H1 (cell line): ENCODE measurements around the gene ROBO2. TPM values are rescaled to one million over a fixed set of nuclear protein-coding genes. Genes with fewer than 3 reads are reported as not detected.

ENCODE experiments used
- CTCF ChIA-PET: fragments of 300-600 bp; sonication (Branson Sonifier 250); formaldehyde crosslinking; loops from one replicate; lab custom pipeline; 2021; ENCODE audit not compliant: partially characterized antibody; lab: Charles Lee
- POLR2A ChIA-PET: fragments of 300-600 bp; sonication (Branson Sonifier 250); formaldehyde crosslinking; loops from one replicate; lab custom pipeline; 2021; ENCODE audit warnings: inconsistent platforms; ENCODE audit not compliant: partially characterized antibody; lab: Charles Lee
- DNase-seq, 2 experiments: peaks; one replicate each; pipeline versions ENCODE4 v3.0.0 to v3.0.0-alpha.2; 2010 to 2022; ENCODE audit warnings: low spot score in 2 of 2, low read depth in 1 of 2, mixed read lengths in 1 of 2
- FAIRE-seq: peaks from 2 replicates; lab custom pipeline; 2011; peaks lifted over from hg19 to GRCh38; lab: Jason Lieb, UNC
- H2AFZ ChIP-seq: 2 replicates; pipeline ENCODE4 v1.8.1; 2012; ENCODE audit warnings: low read length, inconsistent platforms
- H2AK5ac ChIP-seq: 2 replicates; pipeline ENCODE4 v1.6.1; 2013; ENCODE audit warnings: low read depth, low read length
- H2BK120ac ChIP-seq: replicated peaks from 2 replicates; pipeline ENCODE3; 2013; ENCODE audit warnings: low read depth, low read length, inconsistent platforms
- H2BK12ac ChIP-seq: 2 replicates; pipeline ENCODE4 v1.6.1; 2013; ENCODE audit warnings: low read depth, low read length
- H2BK15ac ChIP-seq: 2 replicates; pipeline ENCODE4 v1.6.1; 2013; ENCODE audit warnings: low read length
- H2BK20ac ChIP-seq: 2 replicates; pipeline ENCODE4 v1.6.1; 2013; ENCODE audit warnings: low read length
- H2BK5ac ChIP-seq: 2 replicates; pipeline ENCODE4 v1.6.1; 2013; ENCODE audit warnings: low read depth, low read length
- H3K14ac ChIP-seq: 2 replicates; pipeline ENCODE4 v1.6.1; 2013; ENCODE audit warnings: inconsistent platforms; ENCODE audit not compliant: insufficient read length
- H3K18ac ChIP-seq: 2 replicates; pipeline ENCODE4 v1.6.1; 2013; ENCODE audit warnings: low read length; ENCODE audit errors: extremely low read depth
- H3K23ac ChIP-seq: 2 replicates; pipeline ENCODE4 v1.6.1; 2013; ENCODE audit warnings: inconsistent platforms; ENCODE audit not compliant: insufficient read length
- H3K23me2 ChIP-seq: 2 replicates; pipeline ENCODE4 v1.6.1; 2013; ENCODE audit warnings: low read depth, low read length
- H3K27ac ChIP-seq: 2 replicates; pipeline ENCODE4 v1.6.1; 2011; ENCODE audit warnings: low read depth, low read length, inconsistent platforms
- H3K27me3 ChIP-seq, 4 experiments: replicated peaks in 1 of 4; 1 replicate in 1 of 4; 2 replicates in 3 of 4; pipeline versions ENCODE4 v1.6.1 to v1.8.1; 2011 to 2013; ENCODE audit warnings: low read length in 3 of 4, mild to moderate bottlenecking in 3 of 4, inconsistent platforms in 2 of 4, mixed read lengths in 2 of 4, moderate library complexity in 1 of 4; ENCODE audit not compliant: control insufficient read depth in 3 of 4, insufficient read depth in 3 of 4; ENCODE audit errors: extremely low read depth in 1 of 4
- H3K36me3 ChIP-seq, 4 experiments: 2 replicates each; pipeline versions ENCODE4 v1.6.1 to v1.8.1; 2011 to 2013; ENCODE audit warnings: mild to moderate bottlenecking in 4 of 4, low read length in 3 of 4, moderate library complexity in 2 of 4, control low read depth in 1 of 4, inconsistent platforms in 1 of 4; ENCODE audit not compliant: insufficient read depth in 4 of 4, control insufficient read depth in 2 of 4
- H3K4ac ChIP-seq: replicated peaks from 2 replicates; pipeline ENCODE3; 2013; ENCODE audit warnings: low read length, low read depth, mixed read lengths, inconsistent platforms; ENCODE audit not compliant: insufficient read length
- H3K4me1 ChIP-seq, 4 experiments: replicated peaks in 1 of 4; 1 replicate in 1 of 4; 2 replicates in 3 of 4; pipeline versions ENCODE4 v1.6.1 to v1.8.1; 2011 to 2013; ENCODE audit warnings: low read length in 3 of 4, inconsistent platforms in 2 of 4, mixed read lengths in 1 of 4; ENCODE audit not compliant: insufficient read depth in 4 of 4, control insufficient read depth in 3 of 4
- H3K4me2 ChIP-seq, 2 experiments: 2 replicates each; pipeline versions ENCODE4 v1.6.1 to v1.8.1; 2011 to 2013; ENCODE audit warnings: low read depth in 2 of 2, low read length in 2 of 2, control low read depth in 1 of 2, inconsistent platforms in 1 of 2, mild to moderate bottlenecking in 1 of 2; ENCODE audit not compliant: insufficient read depth in 1 of 2
- H3K4me3 ChIP-seq, 4 experiments: fragments of 200-600, 300-600 bp in 1 of 4; sonication (generic), shearing (Covaris generic), sonication (Bioruptor Twin) in 1 of 4; 2 replicates each; pipeline versions ENCODE4 v1.5.1 to v1.8.1; 2011 to 2016; ENCODE audit warnings: low read length in 4 of 4, low read depth in 3 of 4, control low read depth in 2 of 4, inconsistent platforms in 2 of 4, mild to moderate bottlenecking in 2 of 4, mixed read lengths in 1 of 4, moderate library complexity in 1 of 4; ENCODE audit not compliant: insufficient read depth in 2 of 4; ENCODE audit errors: extremely low read depth in 1 of 4
- H3K56ac ChIP-seq: replicated peaks from 2 replicates; pipeline ENCODE3; 2013; ENCODE audit warnings: low read depth, mild to moderate bottlenecking, mixed read lengths, low read length, inconsistent platforms; ENCODE audit not compliant: insufficient read length
- H3K79me1 ChIP-seq: 2 replicates; pipeline ENCODE4 v1.6.1; 2013; ENCODE audit warnings: low read depth, low read length, control low read depth
- H3K79me2 ChIP-seq, 2 experiments: 2 replicates each; pipeline versions ENCODE4 v1.6.1 to v1.8.1; 2012 to 2013; ENCODE audit warnings: low read length in 2 of 2, mild to moderate bottlenecking in 2 of 2, inconsistent platforms in 1 of 2; ENCODE audit not compliant: insufficient read depth in 2 of 2, control insufficient read depth in 1 of 2
- H3K9ac ChIP-seq, 4 experiments: replicated peaks in 1 of 4; 1 replicate in 1 of 4; 2 replicates in 3 of 4; pipeline versions ENCODE4 v1.6.1 to v1.8.1; 2011 to 2013; ENCODE audit warnings: low read depth in 3 of 4, low read length in 3 of 4, control low read depth in 2 of 4, mild to moderate bottlenecking in 2 of 4, moderate library complexity in 2 of 4, inconsistent platforms in 1 of 4; ENCODE audit errors: extremely low read depth in 1 of 4
- H3K9me3 ChIP-seq, 2 experiments: 2 replicates each; pipeline versions ENCODE4 v1.6.1 to v1.8.1; 2012 to 2013; ENCODE audit warnings: mild to moderate bottlenecking in 2 of 2, moderate library complexity in 2 of 2, control low read depth in 1 of 2, inconsistent platforms in 1 of 2, low read depth in 1 of 2, low read length in 1 of 2, mixed read lengths in 1 of 2; ENCODE audit not compliant: insufficient read depth in 2 of 2
- H4K20me1 ChIP-seq, 2 experiments: replicated peaks in 1 of 2; 2 replicates each; pipeline versions ENCODE3 to v1.8.1; 2011 to 2013; ENCODE audit warnings: inconsistent platforms in 2 of 2, low read length in 2 of 2, mild to moderate bottlenecking in 1 of 2; ENCODE audit not compliant: insufficient read depth in 2 of 2, control insufficient read depth in 1 of 2
- H4K5ac ChIP-seq: 2 replicates; pipeline ENCODE4 v1.6.1; 2013; ENCODE audit warnings: low read length, low read depth, mixed read lengths, inconsistent platforms; ENCODE audit not compliant: insufficient read length
- H4K8ac ChIP-seq: 2 replicates; pipeline ENCODE4 v1.8.0; 2013; ENCODE audit warnings: mild to moderate bottlenecking, moderate library complexity, low read length, inconsistent platforms; ENCODE audit not compliant: insufficient read depth; ENCODE audit errors: extremely low read depth
- H4K91ac ChIP-seq: replicated peaks from 2 replicates; pipeline ENCODE3; 2013; ENCODE audit warnings: low read length, mixed read lengths, inconsistent platforms; ENCODE audit not compliant: insufficient read length
- KDM4A ChIP-seq: IDR thresholded peaks from one replicate; pipeline ENCODE4 v1.7.1; 2012; ENCODE audit warnings: low read depth, mild to moderate bottlenecking, moderate library complexity, low read length, inconsistent platforms; ENCODE audit not compliant: severe bottlenecking
- RAD21 ChIP-seq, 2 experiments: IDR thresholded peaks in 1 of 2; conservative IDR thresholded peaks in 1 of 2; 2 replicates each; pipeline ENCODE4 v1.6.1; 2011; ENCODE audit warnings: low read depth in 2 of 2, low read length in 2 of 2, improper control_type of control experiment in 1 of 2, inconsistent platforms in 1 of 2, mild to moderate bottlenecking in 1 of 2, moderate library complexity in 1 of 2
- SAP30 ChIP-seq: fragments of 300-600 bp; sonication (generic); IDR thresholded peaks from 2 replicates; pipeline ENCODE4 v1.7.1; 2012; ENCODE audit warnings: low read length, moderate library complexity, mild to moderate bottlenecking, inconsistent platforms; ENCODE audit not compliant: insufficient read depth, insufficient replicate concordance
- WGBS, 2 experiments: shearing (Covaris generic) in 1 of 2; methylation state at CpG; one replicate each; pipeline versions ENCODE4 v1.1.6 to v1.1.7; 2013 to 2015; ENCODE audit warnings: low lambda C conversion rate in 2 of 2, mixed read lengths in 2 of 2, inconsistent platforms in 1 of 2, low coverage in 1 of 2, missing lambda C conversion rate in 1 of 2; ENCODE audit not compliant: insufficient replicate concordance in 2 of 2, insufficient coverage in 1 of 2, insufficient read length in 1 of 2; ENCODE audit errors: extremely low coverage in 1 of 2, missing lambda C conversion rate in 1 of 2; 5-methylcytosine and 5-hydroxymethylcytosine counted together
- polyA plus RNA-seq, 7 experiments: library from polyadenylated mRNA; depleted of rRNA in 3 of 7; stranded (reverse) in 5 of 7; unstranded in 2 of 7; fragments of >200 nt in 5 of 7; fragments of 200-250 nt in 2 of 7; gene quantifications; 1 replicate in 5 of 7; 2 replicates in 1 of 7; 4 replicates in 1 of 7; pipeline versions ENCODE4 v1.2.1 to v1.2.3, GENCODE V29; 2011 to 2013; ENCODE audit warnings: missing spikeins in 2 of 7, mixed read lengths in 2 of 7
- total RNA-seq: library from RNA; stranded (reverse); fragmentation: NEBNext Ultra II Directional; extraction: Animal tissue kit (Norgen Biotek cat#: 25700); gene quantifications from 2 replicates; pipeline ENCODE4 v1.2.1, GENCODE V29; 2021

ROBO2 gene
- total and polyA plus RNA-seq, 2 of the 8 experiments (the other 6 are each of a cell fraction or from before 2014, with no cell fraction given) = 1.5 to 2.9 TPM

- Histone ChIP-seq H3K4ac (no peak overlapping the region), H4K5ac (no peak overlapping the region), H3K27ac (no peak overlapping the region), H3K4me3 (no peak overlapping the region), H3K14ac (no peak overlapping the region), H4K8ac (no peak overlapping the region), H2BK20ac (no peak overlapping the region), H4K91ac (no peak overlapping the region), H3K27me3 (no peaks in the 10 kb centered on the region), H3K23ac (no peak overlapping the region), H3K36me3 (no peaks in the 10 kb centered on the region), H4K20me1 (no peaks in the 10 kb centered on the region), H3K4me2 (no peak overlapping the region), H2AK5ac (no peak overlapping the region), H2BK5ac (no peak overlapping the region), H3K79me2 (no peaks in the 10 kb centered on the region), H3K79me1 (no peaks in the 10 kb centered on the region), H2BK120ac (no peak overlapping the region), H3K23me2 (no peaks in the 10 kb centered on the region), H3K56ac (no peak overlapping the region), H3K9ac (no peak overlapping the region), H2BK15ac (no peak overlapping the region), H2AFZ (no peak overlapping the region; the same call in 1 of the 2 replicates), H3K4me1 (peaks cover 0 to 7% (median 0%) of the 10 kb centered on the region in 4 experiments; a peak in 1 of 7 replicates), H2BK12ac (no peak overlapping the region), H3K9me3 (no peaks in the 10 kb centered on the region), H3K18ac (no peak overlapping the region)
- ChIA-PET CTCF (interaction anchor here (0.6 to 1.5 kb wide), 2 partner anchors 8 to 372 kb away, joined by 4 read pairs; no protein-coding TSS in a partner anchor), POLR2A (interaction anchor here (0.6 to 0.7 kb wide), 2 partner anchors 1007 to 1965 kb away, joined by 3 read pairs; no protein-coding TSS in a partner anchor)
- FAIRE-seq (no peak), DNase-seq (no peak)
- no peak for TF ChIP-seq RAD21 (IDR thresholded peaks at IDR 0.05 in 1 of 2, conservative IDR thresholded peaks at IDR 0.05 in 1 of 2; ENCODE audit: low read depth in 2 of 2, low read length in 2 of 2)
- no peak for TF ChIP-seq KDM4A
- TF ChIP-seq SAP30 = no peak
- 90% methylated on average over 5 of the region's 5 CpGs; no CpG with 5 or more reads in 1 of the 2 experiments for WGBS, 2 experiments
Observed at GRCh38 chr3:77051591-77051990, 11.7 kb downstream of the ROBO2 start.
